ENCODE measurements around the gene RHOA.

RHOA gene

GRCh38 chr3:49411968-49412631, at the start of gene RHOA, which contains the start of gene TCTA:
Gene RHOA (minus strand): TSS chr3:49411976. CDS start chr3:49375589, 36,387 bp downstream.
Gene TCTA (plus strand): TSS chr3:49412423. CDS start chr3:49412427, 4 bp downstream.
- peak; percentile 94 to 99 for DNase-seq

DNA sequence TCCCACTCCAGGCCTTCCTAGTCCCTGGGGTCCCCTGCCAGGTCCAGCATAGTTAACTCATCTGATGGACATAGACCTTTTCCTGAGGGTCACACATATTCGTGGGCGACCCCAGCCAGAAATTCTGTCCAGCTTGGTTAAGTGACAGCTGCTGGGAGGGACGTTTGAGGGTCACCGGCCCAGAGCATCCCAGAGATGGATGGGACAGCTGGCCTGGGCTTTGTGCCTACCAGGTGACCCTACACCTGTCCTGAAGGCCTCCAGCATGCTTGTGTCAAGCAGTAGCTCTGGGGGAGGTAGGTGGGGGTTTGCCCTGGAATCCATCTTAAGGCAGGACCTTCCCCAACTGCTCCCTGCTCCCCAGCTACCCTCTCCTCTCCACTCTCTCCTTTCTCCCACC, 49.2 kb upstream of the RHOA start:
- DNase-seq: no peak

DNA sequence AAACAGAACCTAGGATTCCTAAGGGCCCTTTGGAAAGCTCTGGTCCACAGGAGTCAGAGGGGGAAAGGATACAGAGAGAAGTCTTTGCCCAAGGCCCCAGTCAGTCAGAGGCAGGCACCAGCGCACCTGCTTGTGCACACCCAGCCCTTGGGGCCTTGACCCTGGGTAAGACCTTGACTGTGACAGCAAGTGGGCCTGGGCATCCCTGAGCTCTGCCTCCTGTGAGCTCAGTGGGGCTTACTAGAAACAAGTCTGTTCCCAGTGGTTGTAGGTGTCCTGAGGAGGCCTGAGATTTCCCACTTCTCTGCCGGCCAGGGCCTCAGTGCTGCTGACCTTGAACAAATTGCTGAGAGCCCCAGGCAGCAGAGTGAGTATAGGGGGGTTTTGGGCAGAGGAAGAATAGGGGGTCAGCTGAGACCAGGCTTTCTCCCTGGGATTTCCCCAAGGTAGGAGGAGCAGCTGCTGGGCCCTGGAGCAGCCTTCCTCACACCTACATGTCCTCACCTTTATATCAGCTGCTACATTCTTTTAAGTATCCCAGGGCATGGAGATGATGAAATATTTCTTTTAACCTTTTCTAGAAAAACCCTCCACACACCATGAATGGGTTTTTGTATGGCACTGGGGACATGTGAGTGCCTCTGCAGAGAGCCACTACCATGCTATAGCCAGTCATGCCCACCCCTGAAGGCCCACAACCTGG, 48.6 kb upstream of the RHOA start:
- DNase-seq: no peak

DNA sequence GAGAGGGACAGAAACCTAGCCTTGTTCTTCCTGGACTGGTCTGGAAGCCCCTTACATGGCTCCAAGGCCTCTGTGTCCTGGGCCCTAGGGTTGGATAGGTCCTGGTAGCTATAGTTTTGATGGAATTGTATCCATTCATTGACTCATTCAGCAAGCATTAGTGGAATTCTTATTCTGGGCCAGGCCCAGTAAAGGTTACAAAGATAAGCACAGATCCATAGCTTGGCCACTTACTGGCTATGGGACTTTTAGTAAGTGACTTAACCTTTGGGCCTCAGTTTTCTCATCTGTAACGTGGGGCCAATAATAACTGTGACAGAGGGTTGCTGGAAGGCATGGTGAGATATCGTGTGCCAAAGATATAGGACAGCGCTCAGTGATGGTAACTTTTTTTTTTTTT, 44.7 kb upstream of the RHOA start:
- DNase-seq: no peak

DNA sequence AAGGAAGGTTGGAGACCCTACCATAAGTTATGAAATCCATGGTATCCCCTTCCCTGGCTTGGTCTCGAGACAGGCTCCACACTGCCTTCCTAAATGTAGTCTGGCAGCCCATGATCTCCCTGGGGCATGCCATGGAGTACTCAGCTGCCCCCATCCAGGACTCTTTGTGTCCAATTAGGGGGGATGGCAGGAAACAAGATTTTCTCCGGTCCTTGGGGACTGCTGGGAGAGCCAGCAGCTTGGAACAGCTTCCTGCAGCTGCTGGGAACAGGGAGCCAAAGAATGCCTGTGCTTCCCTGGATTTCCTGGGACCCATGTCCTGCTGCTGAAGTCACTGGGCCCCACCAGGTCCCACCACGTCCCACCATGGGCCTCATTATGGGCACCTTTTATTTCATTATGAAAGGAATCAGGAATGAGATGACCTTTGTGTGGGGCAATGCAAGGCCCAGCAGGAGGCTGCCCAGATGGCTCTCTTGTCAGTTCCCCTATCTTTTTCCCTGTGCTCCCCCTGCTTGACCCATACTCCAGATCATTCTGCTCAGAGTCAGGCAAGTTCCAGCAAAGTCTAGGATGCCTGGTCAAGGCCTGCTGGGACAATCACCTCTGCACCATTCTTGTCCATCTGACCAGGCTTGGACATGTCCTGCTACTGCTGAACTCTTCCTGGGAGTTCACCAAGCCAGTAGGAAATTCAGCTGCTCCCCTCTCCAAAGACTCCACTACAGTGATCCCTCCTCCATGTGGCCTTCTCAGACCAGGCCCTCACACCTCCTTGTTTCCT, 43.3 kb upstream of the RHOA start:
- DNase-seq: no peak

- no peak for DNase-seq
Observed at GRCh38 chr3:49454458-49454857, 42.7 kb upstream of the RHOA start.

- DNase-seq: no peak
Observed at GRCh38 chr3:49453621-49454020, 41.8 kb upstream of the RHOA start.

DNA sequence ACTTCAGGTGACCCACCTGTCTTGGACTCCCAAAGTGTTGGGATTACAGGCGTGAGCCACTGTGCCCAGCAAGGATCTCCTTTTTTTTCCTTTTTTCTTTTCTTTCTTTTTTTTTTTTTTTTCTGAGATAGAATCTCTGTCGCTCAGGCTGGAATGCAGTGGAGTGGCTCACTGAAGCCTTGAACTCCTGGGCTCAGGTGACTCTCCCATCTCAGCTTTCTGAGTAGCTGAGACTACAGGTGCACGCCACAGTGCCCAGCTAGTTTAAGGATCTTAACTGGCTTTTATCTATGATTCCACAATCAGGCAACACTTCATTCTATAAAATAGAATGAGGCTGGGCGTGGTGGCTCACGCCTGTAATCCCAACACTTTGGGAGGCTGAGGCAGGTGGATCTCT, 33.6 kb upstream of the RHOA start:
- no peak for DNase-seq

- no peak for DNase-seq
Observed at GRCh38 chr3:49434731-49435130, 23.0 kb upstream of the RHOA start.

- no peak for DNase-seq
Observed at GRCh38 chr3:49428752-49429080, 16.9 kb upstream of the RHOA start.

- DNase-seq: no peak
Observed at GRCh38 chr3:49427586-49427985, 15.8 kb upstream of the RHOA start.

GRCh38 chr3:49424816-49425215, 13.0 kb upstream of the RHOA start:
- no peak for DNase-seq

GRCh38 chr3:49422379-49423248, 10.8 kb upstream of the RHOA start, which contains the start of gene AMT:
Gene AMT (minus strand): TSS chr3:49422473. CDS start chr3:49422450, 23 bp downstream.
- DNase-seq: peak in 1 of 2 donors; percentile 18

DNA sequence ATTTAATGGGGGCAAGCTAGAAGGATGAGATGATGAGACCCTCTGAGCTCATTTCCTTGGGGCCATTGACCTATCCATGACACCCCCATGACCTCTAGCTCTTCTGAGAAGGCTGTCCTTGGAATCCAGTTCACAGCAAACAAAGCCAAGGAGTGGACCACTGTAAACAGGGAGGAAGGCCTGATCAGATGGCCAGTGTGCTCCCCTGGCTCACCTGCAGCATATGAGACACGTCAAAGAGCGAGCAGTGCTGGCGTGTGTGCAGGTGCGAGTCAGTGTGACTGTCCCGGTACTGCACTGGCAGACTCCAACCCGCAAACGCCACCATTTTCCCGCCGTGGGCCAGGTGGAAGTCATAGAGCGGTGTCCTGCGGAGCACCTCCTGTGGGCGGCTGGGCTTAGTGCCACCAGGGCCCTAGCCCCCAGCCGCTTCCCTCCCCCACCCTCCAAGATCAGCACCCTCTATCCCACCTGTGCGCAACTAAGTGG, 10.2 kb upstream of the RHOA start:
- no peak for DNase-seq

- no peak for DNase-seq
Observed at GRCh38 chr3:49417516-49418120, 5.8 kb upstream of the RHOA start.

DNA sequence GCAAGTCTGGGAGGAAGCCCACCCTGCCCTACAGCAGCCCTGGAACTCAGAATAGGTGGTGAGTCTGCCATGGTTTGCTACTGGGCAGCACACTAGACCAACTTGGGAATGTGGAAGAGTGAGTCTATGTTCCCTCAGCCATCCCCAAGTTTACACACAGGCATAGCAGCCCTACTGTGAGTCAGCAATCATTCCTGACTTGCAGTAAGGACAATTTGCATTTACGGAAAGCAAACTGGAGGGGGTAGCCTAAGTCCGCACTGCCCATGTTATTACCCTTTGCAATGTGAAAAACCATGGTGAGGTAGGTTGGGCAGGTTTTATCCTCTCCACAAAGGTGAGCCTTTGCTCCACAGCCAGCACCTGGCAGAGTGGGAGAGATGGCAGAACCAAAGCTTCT, 5.1 kb upstream of the RHOA start:
- DNase-seq: no peak

DNA sequence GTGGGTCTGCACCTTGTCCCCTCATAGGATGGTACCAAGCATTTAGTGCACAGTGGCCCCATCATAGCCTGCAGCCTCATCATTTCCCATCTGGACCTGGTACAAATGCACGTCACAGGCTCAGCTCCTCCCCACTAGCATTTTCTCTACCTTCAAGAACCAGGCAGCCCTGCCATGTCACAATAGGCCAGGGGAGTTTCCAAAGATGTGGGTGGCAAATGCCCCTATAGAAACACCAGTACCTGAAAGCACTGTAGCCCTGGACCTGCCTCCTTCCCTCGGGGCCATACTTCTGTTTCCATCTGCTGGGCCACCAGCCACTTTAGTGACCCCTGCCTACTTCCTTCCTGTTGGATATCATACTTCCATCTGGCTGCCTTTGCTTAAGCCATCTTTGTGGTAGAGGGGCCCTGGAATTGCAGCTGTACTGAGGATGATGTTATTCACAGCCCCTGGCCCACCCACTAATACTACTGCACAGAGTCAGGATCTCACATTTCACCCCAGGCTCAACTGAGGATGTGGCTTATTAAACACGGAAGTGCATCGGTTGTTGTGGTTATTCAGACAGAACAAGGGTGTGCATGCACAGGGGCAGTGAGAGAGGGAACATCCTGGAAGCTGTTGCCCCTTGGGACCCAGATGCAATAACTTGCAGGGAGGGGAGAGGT, 4.3 kb upstream of the RHOA start:
- no peak for DNase-seq

GRCh38 chr3:49414753-49415152, 3.0 kb upstream of the RHOA start:
- no peak for DNase-seq

- DNase-seq: no peak
Observed at GRCh38 chr3:49413338-49413734, 1.6 kb upstream of the RHOA start.

GRCh38 chr3:49412632-49413337, 1.0 kb upstream of the RHOA start:
- no peak for DNase-seq

DNA sequence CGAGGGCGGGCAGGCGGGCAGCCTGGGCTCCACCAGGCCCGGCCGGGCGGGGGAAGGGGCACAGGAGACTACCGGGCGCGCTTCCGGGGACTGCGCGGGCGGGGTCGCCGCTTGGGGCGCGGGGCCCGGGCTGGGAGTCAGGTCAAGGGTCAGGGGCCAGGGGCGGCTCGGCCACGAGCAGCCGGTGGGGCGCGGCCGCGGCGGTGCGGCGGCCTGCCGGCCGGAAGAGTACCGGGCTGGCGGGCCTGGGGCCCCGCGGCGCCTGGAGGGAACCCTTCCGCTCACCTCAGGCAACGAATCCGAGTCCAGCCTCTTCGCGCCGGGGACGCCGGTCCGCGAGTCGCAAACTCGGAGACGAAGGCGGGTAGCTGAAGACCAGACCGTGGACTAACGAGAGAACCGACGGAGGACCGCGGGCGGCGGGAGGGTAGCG, 225 bp downstream of the RHOA start:
- DNase-seq: peak in 1 of 2 donors; percentile 58

All from hippocampal formation (tissue), 2 donors.